Fibroblast of skin of scalp (primary cell): ENCODE results near the gene SEC63.
A peak's percentile ranks its signal among the peaks of the same experiment; 100 is the strongest.
"Not testable (repeated sequence)": the region's sequence is repeated elsewhere in the genome, so short reads cannot be mapped to it uniquely, and the experiment has no call there.

Experiments used
- DNase-seq: peaks from one replicate; pipeline ENCODE4 v3.0.0-alpha.2; 2013

Gene SEC63

DNA sequence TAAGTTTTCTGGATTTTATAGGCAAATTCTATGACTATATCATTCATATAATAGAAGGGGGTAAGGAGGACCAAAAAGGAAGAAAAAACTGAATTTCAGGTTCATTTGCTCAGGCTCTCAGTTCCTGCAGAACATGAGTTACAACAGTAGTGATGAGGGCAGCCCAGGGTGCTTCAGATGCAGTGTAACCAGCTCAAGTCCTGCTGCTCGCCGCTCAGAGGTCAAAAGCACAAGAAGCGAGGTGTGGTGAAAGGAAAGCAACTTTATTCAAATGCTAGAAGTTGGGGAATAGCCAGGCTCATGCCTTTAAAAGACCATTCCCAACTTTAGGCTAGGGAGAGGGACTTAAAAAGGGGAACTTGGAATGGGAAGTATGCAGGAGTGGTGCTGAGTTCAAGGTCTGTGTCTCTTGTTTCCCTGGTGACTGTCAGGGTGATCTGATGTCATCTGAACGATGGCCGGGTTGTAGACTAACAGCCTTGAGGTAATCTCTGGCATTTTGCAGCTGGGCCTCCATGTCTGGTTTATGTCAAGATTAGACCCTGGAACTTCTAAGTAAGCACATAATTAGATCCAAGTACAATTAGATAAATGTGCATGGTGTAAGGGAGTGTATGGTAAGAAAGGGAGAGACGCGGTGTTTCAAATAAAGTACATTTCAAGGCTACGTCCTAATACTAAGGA is 14.5 kb upstream of the SEC63 start:
- no peak for DNase-seq

DNA sequence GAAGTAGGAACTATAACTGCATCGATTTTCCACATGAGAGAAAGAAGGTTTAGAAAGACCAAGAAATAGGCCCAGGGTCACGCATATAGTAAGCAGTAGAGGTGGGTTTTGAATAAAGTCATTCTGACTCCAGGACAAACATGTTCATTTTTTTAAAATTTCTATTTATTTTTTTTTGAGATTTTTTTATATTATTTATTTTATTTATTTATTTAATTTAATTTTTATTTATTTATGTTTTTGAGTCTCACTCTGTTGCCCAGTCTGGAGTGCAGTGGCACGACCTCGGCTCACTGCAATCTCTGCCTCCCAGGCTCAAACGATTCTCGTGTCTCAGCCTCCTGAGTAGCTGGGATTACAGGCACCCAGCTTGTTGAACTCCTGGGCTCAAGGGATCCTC is 13.2 kb upstream of the SEC63 start:
- DNase-seq: no peak

DNA sequence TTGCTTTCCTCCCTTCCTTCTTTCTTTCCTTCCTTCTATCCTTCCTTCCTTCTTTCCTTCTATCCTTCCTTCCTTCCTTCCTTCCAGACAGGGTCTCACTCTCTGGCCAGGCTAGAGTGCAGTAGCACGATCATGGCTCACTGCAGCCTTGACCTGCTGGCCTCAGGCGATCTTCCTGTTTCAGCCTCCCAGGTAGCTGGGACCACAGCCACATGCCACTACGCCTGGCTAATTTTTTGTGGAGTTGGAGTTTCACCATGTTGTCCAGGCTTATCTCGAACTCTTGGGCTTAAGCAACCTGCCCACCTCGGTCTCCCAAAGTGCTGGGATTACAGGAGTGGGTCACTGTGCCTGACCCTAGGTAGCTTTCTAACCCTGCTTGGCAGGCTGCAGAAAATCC is 12.2 kb upstream of the SEC63 start:
- no peak for DNase-seq

- DNase-seq: no peak
Measured at GRCh38 chr6:107968081-107968480, 10.1 kb upstream of the SEC63 start.

- peak; percentile 5 for DNase-seq
Measured at GRCh38 chr6:107965746-107966145, 7.7 kb upstream of the SEC63 start.

- no peak for DNase-seq
Measured at GRCh38 chr6:107962723-107963122, 4.7 kb upstream of the SEC63 start.

DNA sequence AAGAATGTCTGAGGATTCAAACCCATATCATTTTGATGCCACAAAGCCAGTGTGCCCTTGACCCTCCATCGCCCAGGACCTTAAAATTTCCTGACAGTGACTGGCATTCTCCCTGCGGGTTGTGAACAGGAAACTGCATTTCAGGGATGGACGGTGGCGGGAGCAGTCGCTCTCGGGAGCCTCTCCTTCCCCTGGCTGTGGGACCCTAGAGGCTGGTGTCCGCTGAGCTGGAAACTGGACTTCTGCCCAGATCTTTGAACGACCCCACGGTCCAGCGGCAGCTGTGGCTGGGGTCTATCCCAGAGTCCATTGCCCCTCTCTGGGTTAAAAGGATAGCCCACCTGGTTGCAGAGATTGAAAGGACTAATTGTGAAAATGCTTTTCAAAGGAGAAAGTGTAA is 1.4 kb upstream of the SEC63 start:
- no peak for DNase-seq

DNA sequence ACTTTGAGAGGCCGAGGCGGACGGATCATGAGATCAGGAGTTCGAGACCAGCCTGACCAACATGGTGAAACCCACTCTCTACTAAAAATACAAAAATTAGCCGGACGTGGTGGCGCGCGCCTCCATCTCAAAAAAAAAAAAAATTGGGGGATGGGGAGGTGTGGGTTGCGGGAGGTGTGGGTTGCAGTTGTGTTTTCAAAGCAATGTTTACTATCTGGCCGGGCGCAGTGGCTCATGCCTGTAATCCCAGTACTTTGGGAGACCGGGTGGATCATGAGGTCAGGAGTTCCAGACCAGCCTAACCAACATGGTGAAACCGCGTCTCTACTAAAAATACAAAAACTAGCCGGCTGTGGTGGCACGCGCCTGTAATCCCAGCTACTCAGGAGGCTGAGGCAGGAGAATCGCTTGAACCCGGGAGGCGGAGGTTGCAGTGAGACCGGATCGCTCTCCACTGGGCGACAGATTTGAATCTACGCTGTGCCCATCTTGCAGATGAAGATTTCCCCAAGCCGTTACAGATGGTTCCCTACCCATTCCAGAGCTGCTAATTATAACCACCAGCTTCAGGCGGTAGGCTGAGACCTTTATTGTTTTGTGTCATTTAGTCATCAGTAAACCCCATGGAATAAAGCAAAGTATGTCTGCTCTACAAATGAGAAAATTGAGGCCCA is 818 bp upstream of the SEC63 start:
- not testable (repeated sequence) for DNase-seq

- peak; percentile 76 for DNase-seq
Measured at GRCh38 chr6:107957308-107957908, 600 bp downstream of the SEC63 start.

DNA sequence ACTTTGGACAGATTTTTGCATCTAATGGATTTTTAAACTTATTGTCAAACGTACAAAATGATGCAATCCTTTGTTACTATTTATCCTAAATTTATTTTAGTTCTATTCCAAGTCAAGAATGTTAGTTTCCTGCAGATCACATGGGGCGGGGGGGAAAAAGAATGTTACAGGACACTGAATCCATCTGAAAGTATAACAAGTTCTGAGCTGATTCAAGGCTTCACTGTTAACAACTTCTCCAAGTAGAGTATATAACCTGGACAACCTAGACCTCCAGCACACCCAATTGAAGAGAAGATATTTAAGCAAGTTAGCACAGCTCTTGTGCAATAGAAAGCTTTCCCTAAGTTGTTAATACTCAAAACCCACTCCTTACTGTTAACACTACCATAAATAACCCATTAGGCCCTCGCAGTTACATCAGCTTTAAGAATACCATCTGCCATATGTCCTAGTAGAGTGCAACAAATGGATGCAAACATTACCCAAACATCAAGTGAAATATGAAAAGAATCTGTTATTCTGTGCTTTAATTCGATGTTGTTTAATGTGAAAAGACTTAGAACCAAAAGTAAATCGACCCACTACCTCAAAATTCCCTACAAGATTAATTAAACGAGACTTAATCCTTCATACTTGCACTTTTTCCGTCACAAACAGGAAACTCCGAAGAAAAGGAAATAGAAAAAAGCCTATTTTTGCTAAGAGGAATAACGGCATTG is 1.3 kb downstream of the SEC63 start:
- peak; percentile 38 for DNase-seq

GRCh38 chr6:107956181-107956580 is 1.8 kb downstream of the SEC63 start:
- DNase-seq: no peak

GRCh38 chr6:107953858-107954414 is 4.1 kb downstream of the SEC63 start:
- not testable (repeated sequence) for DNase-seq

DNA sequence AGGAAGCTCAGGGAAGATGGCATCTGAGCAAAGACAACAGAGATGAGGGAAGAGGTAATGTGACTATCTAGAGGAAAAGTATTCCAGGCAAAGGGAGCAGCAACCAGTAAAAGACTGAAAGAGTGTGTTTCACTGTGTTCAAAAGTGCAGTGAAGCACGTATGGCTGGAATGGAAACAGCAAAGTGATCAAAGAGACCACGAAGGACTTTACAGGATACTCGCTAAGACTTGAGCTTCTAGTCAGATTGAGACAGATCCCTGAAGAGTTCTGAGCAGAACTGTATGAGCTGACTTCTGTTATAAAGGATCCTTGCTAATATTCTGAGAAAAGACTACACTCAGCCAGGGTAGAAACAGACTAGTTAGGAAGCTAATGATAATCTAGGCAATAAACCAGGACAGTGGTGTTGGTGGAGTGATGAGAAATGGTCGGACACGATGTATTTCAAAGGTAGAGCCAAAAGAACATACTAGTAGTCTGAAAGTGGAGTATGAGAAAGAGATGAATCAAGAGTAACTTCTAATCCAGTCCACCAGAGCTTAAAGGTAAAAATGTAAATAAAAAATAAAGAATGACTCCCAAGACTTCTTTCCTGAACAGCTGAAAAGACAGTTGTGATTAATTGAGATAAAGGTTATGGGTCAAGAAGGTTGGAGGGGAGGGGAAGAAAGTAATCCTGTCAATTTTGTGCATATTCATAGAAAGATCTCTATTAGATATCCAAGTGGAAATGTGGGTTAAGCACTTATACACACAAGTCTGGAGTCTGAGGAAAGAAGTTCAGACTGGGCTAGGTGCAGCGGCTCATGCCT is 14.2 kb downstream of the SEC63 start:
- DNase-seq: no peak

GRCh38 chr6:107942142-107942541 is 15.9 kb downstream of the SEC63 start:
- no peak for DNase-seq

DNA sequence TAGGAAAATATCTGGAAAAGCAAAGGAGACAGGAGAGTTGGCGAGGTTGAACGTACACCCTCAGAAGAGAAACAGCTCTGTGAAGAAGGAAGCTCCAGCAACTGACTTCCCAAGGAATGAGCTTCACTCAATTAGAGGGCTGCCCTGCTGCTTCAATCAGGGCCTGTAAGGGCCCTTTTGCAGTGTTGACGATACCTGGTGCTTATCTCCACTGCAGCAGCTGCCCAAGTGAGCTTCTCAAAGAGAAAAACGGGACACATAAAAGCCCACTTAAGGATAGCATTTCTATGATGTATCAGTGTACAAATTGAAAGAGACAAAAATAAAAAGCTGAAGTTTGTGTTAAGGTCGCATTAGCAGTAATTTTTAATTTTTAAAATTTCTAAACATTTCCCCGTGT is 16.4 kb downstream of the SEC63 start:
- DNase-seq: no peak

DNA sequence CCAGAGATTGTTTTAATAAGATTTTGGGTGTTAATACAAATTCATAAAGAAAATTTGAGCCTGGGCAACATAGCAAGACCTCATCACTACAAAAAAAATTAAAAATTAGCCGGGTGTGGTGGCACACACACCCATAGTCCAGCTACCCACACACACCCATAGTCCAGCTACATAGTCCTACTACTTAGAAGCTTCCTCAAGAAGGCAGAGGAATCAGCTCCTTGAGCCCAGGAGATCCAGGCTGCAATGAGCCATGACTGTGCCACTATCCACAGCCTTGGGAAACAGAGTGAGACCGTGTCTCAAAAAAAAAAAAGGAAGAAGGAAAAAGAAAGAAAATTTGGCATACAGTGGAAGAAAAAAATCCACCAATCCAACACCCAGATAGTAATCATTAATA is 16.8 kb downstream of the SEC63 start:
- DNase-seq: no peak

DNA sequence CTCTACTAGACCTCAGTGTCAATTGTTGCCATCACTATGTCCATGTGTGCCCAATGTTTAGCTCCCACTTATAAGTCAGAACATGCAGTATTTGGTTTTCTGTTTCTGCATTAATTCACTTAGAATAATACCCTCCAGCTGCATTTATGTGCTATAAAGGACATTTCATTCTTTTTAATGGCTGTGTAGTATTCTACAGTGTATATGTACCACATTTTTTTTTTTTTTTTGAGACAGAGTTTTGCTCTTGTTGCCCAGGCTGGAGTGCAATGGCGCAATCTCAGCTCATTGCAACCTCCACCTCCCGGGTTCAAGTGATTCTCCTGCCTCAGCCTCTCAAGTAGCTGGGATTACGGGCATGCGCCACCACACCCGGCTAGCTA is 21.1 kb downstream of the SEC63 start:
- not testable (repeated sequence) for DNase-seq

GRCh38 chr6:107936162-107936909 is 21.7 kb downstream of the SEC63 start:
- no peak for DNase-seq

DNA sequence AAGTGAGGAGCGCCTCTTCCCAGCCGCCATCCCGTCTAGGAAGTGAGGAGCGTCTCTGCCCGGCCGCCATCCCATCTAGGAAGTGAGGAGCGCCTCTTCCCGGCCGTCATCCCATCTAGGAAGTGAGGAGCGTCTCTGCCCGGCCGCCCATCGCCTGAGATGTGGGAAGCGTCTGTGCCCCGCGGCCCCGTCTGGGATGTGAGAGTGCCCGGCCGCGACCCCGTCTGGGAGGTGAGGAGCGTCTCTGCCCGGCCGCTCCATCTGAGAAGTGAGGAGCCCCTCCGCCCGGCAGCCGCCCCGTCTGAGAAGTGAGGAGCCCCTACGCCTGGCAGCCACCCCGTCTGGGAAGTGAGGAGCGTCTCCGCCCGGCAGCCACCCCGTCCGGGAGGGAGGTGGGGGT is 23.8 kb downstream of the SEC63 start:
- not testable (repeated sequence) for DNase-seq

DNA sequence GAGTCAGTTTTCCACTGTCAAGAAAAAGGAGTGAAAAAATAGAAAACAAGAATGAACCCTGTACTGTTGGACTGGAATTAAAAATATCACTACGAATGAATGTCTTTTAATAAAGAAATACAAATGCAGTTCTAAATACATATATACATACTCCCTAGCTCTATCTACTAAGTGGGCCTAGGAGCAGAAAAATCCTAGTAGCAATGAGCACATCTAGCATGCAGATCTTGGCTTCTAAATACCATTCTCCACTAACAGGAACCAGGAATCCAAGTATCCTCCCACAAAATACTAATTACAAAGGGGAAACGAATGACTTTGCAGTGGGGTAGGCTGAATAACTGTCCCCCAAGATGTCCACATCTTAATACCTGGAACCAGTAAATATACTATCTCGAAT is 25.4 kb downstream of the SEC63 start:
- DNase-seq: no peak

- DNase-seq: no peak
Measured at GRCh38 chr6:107931894-107932293, 26.1 kb downstream of the SEC63 start.
